ENCODE measurements around the gene COL11A1.
A peak's percentile ranks its signal among the peaks of the same experiment; 100 is the strongest.
"Not testable (repeated sequence)": the region's sequence is repeated elsewhere in the genome, so short reads cannot be mapped to it uniquely, and the experiment has no call there.

The COL11A1 gene

GRCh38 chr1:103108376-103109150, at the start of gene COL11A1:
TSS of gene COL11A1 (minus strand) at chr1:103108522. CDS start at chr1:103108178, 344 bp downstream.
- Mint-ChIP-seq H3K36me3 (no peaks in the 10 kb centered on the region), H3K4me1 (peaks cover 7% of the 10 kb centered on the region), H3K9me3 (no peaks in the 10 kb centered on the region), H3K4me3 (peak within 1 kb of the TSS; percentile 55), H3K27ac (no peak within 1 kb of the TSS), H3K27me3 (peaks cover 12% of the 10 kb centered on the region)

GRCh38 chr1:103156966-103157365, 48.6 kb upstream of the COL11A1 start:
- Mint-ChIP-seq H3K36me3 (no peaks in the 10 kb centered on the region), H3K27ac (no peak overlapping the region), H3K4me1 (no peaks in the 10 kb centered on the region), H3K27me3 (no peaks in the 10 kb centered on the region), H3K4me3 (no peak overlapping the region), H3K9me3 (peaks cover 13% of the 10 kb centered on the region)

- Mint-ChIP-seq H3K27me3 (no peaks in the 10 kb centered on the region), H3K4me3 (no peak overlapping the region), H3K9me3 (no peaks in the 10 kb centered on the region), H3K27ac (no peak overlapping the region), H3K36me3 (no peaks in the 10 kb centered on the region), H3K4me1 (no peaks in the 10 kb centered on the region)
Measured at GRCh38 chr1:103146166-103146565, 37.8 kb upstream of the COL11A1 start.

GRCh38 chr1:103145449-103145848, 37.1 kb upstream of the COL11A1 start:
- H3K27ac Mint-ChIP-seq, result no peak overlapping the region
- no peaks in the 10 kb centered on the region for H3K9me3 Mint-ChIP-seq
- H3K4me1 Mint-ChIP-seq, result no peaks in the 10 kb centered on the region
- H3K27me3 Mint-ChIP-seq, result no peaks in the 10 kb centered on the region
- no peaks in the 10 kb centered on the region for H3K36me3 Mint-ChIP-seq
- H3K4me3 Mint-ChIP-seq, result no peak overlapping the region

DNA sequence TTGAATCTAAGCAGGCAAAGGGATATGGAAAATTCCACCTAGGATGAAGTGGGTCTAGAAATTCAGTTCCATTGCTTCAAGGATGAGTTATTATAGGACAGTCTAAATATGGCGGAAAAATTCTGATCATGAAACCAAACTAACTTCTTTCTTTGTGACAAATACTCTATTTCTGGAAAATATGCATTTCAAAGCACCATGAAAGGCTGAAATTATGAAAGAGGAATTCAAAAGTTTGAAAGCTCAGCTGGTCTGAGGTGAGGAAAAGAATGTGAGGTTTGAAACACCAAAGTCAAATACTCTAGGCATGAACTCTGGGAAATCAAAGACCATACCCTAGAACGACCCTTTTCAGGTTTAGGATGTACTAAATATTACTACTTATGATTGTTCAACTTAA, 36.4 kb upstream of the COL11A1 start:
- Mint-ChIP-seq H3K27ac (no peak overlapping the region), H3K27me3 (no peaks in the 10 kb centered on the region), H3K36me3 (no peaks in the 10 kb centered on the region), H3K9me3 (peaks cover 6% of the 10 kb centered on the region), H3K4me3 (no peak overlapping the region), H3K4me1 (no peaks in the 10 kb centered on the region)

- Mint-ChIP-seq H3K4me1 (no peaks in the 10 kb centered on the region), H3K4me3 (no peak overlapping the region), H3K36me3 (no peaks in the 10 kb centered on the region), H3K27me3 (peaks cover 1% of the 10 kb centered on the region), H3K9me3 (peaks cover 13% of the 10 kb centered on the region), H3K27ac (no peak overlapping the region)
Measured at GRCh38 chr1:103142461-103142860, 34.1 kb upstream of the COL11A1 start.

GRCh38 chr1:103129796-103130195, 21.5 kb upstream of the COL11A1 start:
- Mint-ChIP-seq H3K36me3 (no peaks in the 10 kb centered on the region), H3K27ac (no peak overlapping the region), H3K4me3 (no peak overlapping the region), H3K27me3 (no peaks in the 10 kb centered on the region), H3K4me1 (no peaks in the 10 kb centered on the region), H3K9me3 (peaks cover 4% of the 10 kb centered on the region)

DNA sequence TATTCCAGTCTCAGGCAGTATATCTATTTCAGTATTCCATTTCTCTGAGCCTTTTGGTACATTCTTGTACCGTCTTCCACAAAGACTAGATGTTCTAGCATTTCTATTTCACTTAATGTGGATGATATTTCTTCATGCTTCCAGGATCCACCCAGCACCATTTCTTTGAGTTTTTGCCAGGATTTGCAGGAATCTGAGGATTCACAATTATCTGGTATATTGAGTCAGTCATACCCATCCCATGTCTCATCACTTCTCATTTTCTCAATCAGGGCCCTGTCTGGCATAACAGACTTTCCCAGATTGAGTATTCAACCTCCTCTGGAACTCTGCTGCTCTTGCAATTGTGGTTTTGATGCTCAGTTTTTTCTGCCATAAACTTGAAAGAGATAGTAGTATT, 20.9 kb upstream of the COL11A1 start:
- Mint-ChIP-seq H3K4me3 (no peak overlapping the region), H3K36me3 (no peaks in the 10 kb centered on the region), H3K4me1 (no peaks in the 10 kb centered on the region), H3K27ac (no peak overlapping the region), H3K9me3 (peaks cover 4% of the 10 kb centered on the region), H3K27me3 (no peaks in the 10 kb centered on the region)

GRCh38 chr1:103128256-103128655, 19.9 kb upstream of the COL11A1 start:
- H3K36me3 Mint-ChIP-seq, H3K4me1 Mint-ChIP-seq: not testable (repeated sequence)

GRCh38 chr1:103125219-103125618, 16.9 kb upstream of the COL11A1 start:
- Mint-ChIP-seq H3K4me3 (no peak overlapping the region), H3K4me1 (no peaks in the 10 kb centered on the region), H3K27ac (no peak overlapping the region), H3K9me3 (peaks cover 11% of the 10 kb centered on the region), H3K27me3 (no peaks in the 10 kb centered on the region), H3K36me3 (no peaks in the 10 kb centered on the region)

More at GRCh38 chr1:103128256-103128655, 19.9 kb upstream of the COL11A1 start:
- not testable (repeated sequence) for H3K4me3 Mint-ChIP-seq, H3K27ac Mint-ChIP-seq, H3K27me3 Mint-ChIP-seq, H3K9me3 Mint-ChIP-seq

GRCh38 chr1:103122983-103123720, 14.8 kb upstream of the COL11A1 start:
- Mint-ChIP-seq H3K9me3 (peaks cover 11% of the 10 kb centered on the region), H3K4me3 (no peak overlapping the region), H3K27ac (no peak overlapping the region), H3K4me1 (no peaks in the 10 kb centered on the region), H3K27me3 (no peaks in the 10 kb centered on the region), H3K36me3 (no peaks in the 10 kb centered on the region)

DNA sequence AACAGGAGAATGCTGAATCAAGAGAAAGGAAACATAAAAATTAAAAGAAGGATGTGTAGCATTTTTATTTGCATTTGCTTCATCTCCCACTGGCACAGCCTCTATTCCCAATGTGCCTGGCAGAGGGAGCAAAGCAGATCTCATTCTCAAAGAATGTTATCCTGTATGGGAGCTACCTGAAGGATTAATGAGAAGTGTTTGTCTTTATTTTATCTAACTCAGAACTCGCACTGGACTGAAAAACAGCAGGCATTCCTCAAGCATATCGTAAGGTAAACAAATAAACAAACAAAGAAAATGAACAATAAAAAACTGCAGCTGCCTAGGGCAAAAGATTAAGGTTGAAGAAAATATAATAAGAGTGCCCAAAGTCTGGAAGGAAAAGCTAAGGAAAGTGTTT, 12.7 kb upstream of the COL11A1 start:
- no peak overlapping the region for H3K4me3 Mint-ChIP-seq
- no peaks in the 10 kb centered on the region for H3K36me3 Mint-ChIP-seq
- no peaks in the 10 kb centered on the region for H3K27me3 Mint-ChIP-seq
- H3K4me1 Mint-ChIP-seq, result no peaks in the 10 kb centered on the region
- no peak overlapping the region for H3K27ac Mint-ChIP-seq
- peaks cover 6% of the 10 kb centered on the region for H3K9me3 Mint-ChIP-seq

- H3K9me3 Mint-ChIP-seq, result no peaks in the 10 kb centered on the region
- no peaks in the 10 kb centered on the region for H3K36me3 Mint-ChIP-seq
- peaks cover 5% of the 10 kb centered on the region for H3K4me1 Mint-ChIP-seq
- no peak overlapping the region for H3K27ac Mint-ChIP-seq
- no peak overlapping the region for H3K4me3 Mint-ChIP-seq
- peaks cover 10% of the 10 kb centered on the region for H3K27me3 Mint-ChIP-seq
Measured at GRCh38 chr1:103112546-103112945, 4.2 kb upstream of the COL11A1 start.

DNA sequence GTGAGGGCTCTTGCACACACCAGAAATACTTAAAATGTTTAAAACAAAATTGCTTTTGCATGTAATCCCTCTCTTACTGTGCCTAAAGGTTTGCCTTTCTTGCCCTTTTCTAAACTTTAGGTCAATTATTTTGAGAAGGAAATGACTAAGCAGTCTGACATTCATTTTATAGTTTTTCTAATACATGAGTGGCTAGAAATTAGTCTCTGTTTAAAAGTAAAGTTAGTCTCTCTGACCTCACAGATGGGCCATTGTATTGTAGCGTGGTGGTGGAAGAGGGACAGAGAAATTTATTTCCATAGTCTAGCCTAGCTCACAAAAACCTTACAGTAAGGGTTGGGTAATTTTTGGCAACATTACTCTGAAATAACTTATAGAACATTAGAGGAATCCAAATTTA, 3.6 kb upstream of the COL11A1 start:
- H3K36me3 Mint-ChIP-seq, result no peaks in the 10 kb centered on the region
- no peaks in the 10 kb centered on the region for H3K9me3 Mint-ChIP-seq
- no peak overlapping the region for H3K27ac Mint-ChIP-seq
- no peak overlapping the region for H3K4me3 Mint-ChIP-seq
- H3K4me1 Mint-ChIP-seq, result peaks cover 7% of the 10 kb centered on the region
- peaks cover 12% of the 10 kb centered on the region for H3K27me3 Mint-ChIP-seq

GRCh38 chr1:103110701-103111100, 2.4 kb upstream of the COL11A1 start:
- no peak overlapping the region for H3K27ac Mint-ChIP-seq
- H3K4me3 Mint-ChIP-seq, result no peak overlapping the region
- H3K27me3 Mint-ChIP-seq, result peaks cover 12% of the 10 kb centered on the region
- H3K9me3 Mint-ChIP-seq, result no peaks in the 10 kb centered on the region
- no peaks in the 10 kb centered on the region for H3K36me3 Mint-ChIP-seq
- H3K4me1 Mint-ChIP-seq, result peaks cover 7% of the 10 kb centered on the region

- Mint-ChIP-seq H3K36me3 (no peaks in the 10 kb centered on the region), H3K27ac (no peak overlapping the region), H3K4me1 (peaks cover 7% of the 10 kb centered on the region), H3K4me3 (no peak overlapping the region), H3K9me3 (no peaks in the 10 kb centered on the region), H3K27me3 (peaks cover 12% of the 10 kb centered on the region)
Measured at GRCh38 chr1:103109311-103109920, 1.1 kb upstream of the COL11A1 start.
